Thoracic aorta (tissue), 2 donors: ENCODE data around the gene NEB. TPM values are rescaled to one million over a fixed set of nuclear protein-coding genes. Genes with fewer than 3 reads are reported as not detected.
"Not testable (repeated sequence)": the region's sequence is repeated elsewhere in the genome, so short reads cannot be mapped to it uniquely, and the experiment has no call there.

ENCODE experiments used
- ATAC-seq: fragments of 150-250 bp; one replicate; pipeline ENCODE4 v1.8.0; 2017; ENCODE audit warnings: low read depth; ENCODE audit not compliant: insufficient number of reproducible peaks, low FRiP score
- DNase-seq: peaks from one replicate; pipeline ENCODE4 v3.0.0-alpha.2; 2020; ENCODE audit warnings: low spot score
- H3K27ac ChIP-seq, 2 donors: fragments of 200-600 bp; sonication (generic); 1 replicate in 1 of 2; 2 replicates in 1 of 2; pipeline ENCODE4 v1.5.1; 2016; ENCODE audit warnings: mild to moderate bottlenecking in 2 of 2, moderate library complexity in 2 of 2
- H3K27me3 ChIP-seq: fragments of 200-600 bp; sonication (generic); replicated peaks from 2 replicates; pipeline ENCODE4 v1.6.0; 2016; ENCODE audit warnings: mild to moderate bottlenecking; ENCODE audit not compliant: insufficient read depth
- H3K36me3 ChIP-seq: fragments of 200-600 bp; sonication (generic); one replicate; pipeline ENCODE4 v1.5.1; 2016
- H3K4me1 ChIP-seq, 2 donors: fragments of 200-600 bp; sonication (generic); 1 replicate in 1 of 2; 2 replicates in 1 of 2; pipeline versions ENCODE4 v1.5.1 to v1.6.0; 2016; ENCODE audit warnings: low read depth in 2 of 2, mild to moderate bottlenecking in 1 of 2; ENCODE audit not compliant: control insufficient read depth in 1 of 2
- H3K4me3 ChIP-seq: fragments of 200-600 bp; sonication (generic); 2 replicates; pipeline ENCODE4 v1.5.1; 2016; ENCODE audit warnings: mild to moderate bottlenecking
- H3K9me3 ChIP-seq: fragments of 200-600 bp; sonication (generic); 2 replicates; pipeline ENCODE4 v1.5.1; 2016
- CTCF ChIP-seq: fragments of 200-600 bp; sonication (generic); IDR thresholded peaks from one replicate; pipeline ENCODE4 v1.5.1; 2019; ENCODE audit warnings: antibody characterized with exemption
- total RNA-seq, 2 donors: library from RNA; depleted of rRNA; stranded (reverse); fragments of >200 nt; gene quantifications; one replicate each; pipeline versions ENCODE4 v1.1.0 to v1.2.3, GENCODE V29; 2016

Gene NEB
- total RNA-seq, 2 donors from 2014 or later, result 3.2 to 8.6 TPM

- TF ChIP-seq CTCF, result no peak
- peaks cover 6% of the 10 kb centered on the region for H3K9me3 ChIP-seq
- ATAC-seq, result no peak
- no peak overlapping the region for H3K4me3 ChIP-seq
- DNase-seq, result no peak
- H3K4me1 ChIP-seq, result no peaks in the 10 kb centered on the region
- no peaks in the 10 kb centered on the region for H3K36me3 ChIP-seq
- H3K27me3 ChIP-seq, result no peaks in the 10 kb centered on the region
- H3K27ac ChIP-seq, result no peak overlapping the region
Observed at GRCh38 chr2:151644580-151644979, 89.7 kb downstream of the NEB start.

GRCh38 chr2:151641895-151642294, 92.4 kb downstream of the NEB start:
- H3K36me3 ChIP-seq, H3K9me3 ChIP-seq, DNase-seq, ATAC-seq, H3K4me3 ChIP-seq, H3K27ac ChIP-seq, H3K27me3 ChIP-seq: not testable (repeated sequence)
- H3K4me1 ChIP-seq, result peaks cover 9 to 17% of the 10 kb centered on the region in 2 donors

GRCh38 chr2:151640087-151640486, 94.2 kb downstream of the NEB start:
- ATAC-seq (no peak), DNase-seq (no peak)
- no peak overlapping the region for H3K4me3 ChIP-seq
- H3K9me3 ChIP-seq, result no peaks in the 10 kb centered on the region
- no peak for TF ChIP-seq CTCF
- H3K4me1 ChIP-seq, result peaks cover 9 to 18% of the 10 kb centered on the region in 2 donors
- no peaks in the 10 kb centered on the region for H3K36me3 ChIP-seq
- no peak overlapping the region for H3K27ac ChIP-seq
- H3K27me3 ChIP-seq, result no peaks in the 10 kb centered on the region

- Histone ChIP-seq H3K9me3 (no peaks in the 10 kb centered on the region), H3K36me3 (no peaks in the 10 kb centered on the region), H3K4me3 (no peak overlapping the region), H3K4me1 (peaks cover 9 to 18% of the 10 kb centered on the region in 2 donors), H3K27me3 (no peaks in the 10 kb centered on the region), H3K27ac (no peak overlapping the region)
- TF ChIP-seq CTCF, result no peak
- ATAC-seq (no peak), DNase-seq (no peak)
Observed at GRCh38 chr2:151638990-151639389, 95.3 kb downstream of the NEB start.

DNA sequence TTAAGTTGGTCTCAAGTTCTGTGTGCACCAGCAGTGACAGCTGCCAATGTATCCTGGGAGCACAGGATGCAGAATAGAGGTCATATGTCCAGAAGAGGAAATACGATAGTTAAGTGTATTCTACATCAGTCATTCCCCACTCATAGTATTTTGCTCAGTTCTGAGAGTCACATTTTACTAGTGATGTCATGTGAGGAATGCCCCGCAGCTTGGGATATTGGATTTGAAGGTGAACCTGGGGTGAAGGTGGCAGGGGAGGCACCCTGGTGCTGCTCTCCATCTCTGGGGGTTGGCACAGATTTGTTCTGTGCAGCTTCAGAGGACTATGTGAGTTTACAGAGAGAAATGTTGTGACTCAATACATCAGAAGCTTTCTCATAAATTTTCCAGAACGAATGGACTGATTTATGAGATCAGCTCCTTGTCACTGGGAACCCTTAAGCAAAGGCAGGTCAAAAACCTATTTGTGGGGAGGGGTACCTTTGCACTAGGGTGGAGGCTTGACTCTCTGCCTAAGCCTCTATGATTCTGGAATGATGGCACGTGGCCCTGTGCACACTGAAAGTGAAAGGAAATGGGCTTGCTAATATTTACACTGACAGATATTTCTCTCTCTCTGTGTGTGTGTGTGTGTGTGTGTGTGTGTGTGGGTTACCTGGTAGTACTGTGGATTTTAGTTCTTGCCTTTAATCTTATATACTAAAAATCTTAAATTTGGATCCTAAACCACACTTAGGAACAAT, 95.9 kb downstream of the NEB start:
- Histone ChIP-seq H3K4me1 (peaks cover 9 to 18% of the 10 kb centered on the region in 2 donors), H3K4me3 (peak overlapping the region; percentile 43), H3K27me3 (no peaks in the 10 kb centered on the region), H3K9me3 (no peaks in the 10 kb centered on the region), H3K36me3 (no peaks in the 10 kb centered on the region), H3K27ac (no peak overlapping the region)
- TF ChIP-seq CTCF, result no peak
- DNase-seq, result no peak
- no peak for ATAC-seq
